GM12878 (cell line): ENCODE measurements around the gene SPAG16. TPM values are rescaled to one million over a fixed set of nuclear protein-coding genes. Genes with fewer than 3 reads are reported as not detected.

Experiments used
- ATAC-seq: fragments of 200-7000 bp; cut with Tn5 transposase; 3 replicates; pipeline ENCODE4 v1.9.1; 2020; ENCODE audit warnings: mild to moderate bottlenecking, moderate library complexity
- BruUV-seq: library from RNA; stranded (reverse); fragments of 400-500 nt; replicated peaks from 2 replicates; lab custom pipeline; 2021; lab: Mats Ljungman, UMichigan
- CTCF ChIA-PET: fragments of 300-600 bp; sonication (Branson Sonifier 250); formaldehyde crosslinking; extraction: SDS; loops from one replicate; lab custom pipeline; 2021; ENCODE audit warnings: inconsistent platforms; lab: Yijun Ruan, JAX
- POLR2A ChIA-PET: fragments of 350-600 bp; formaldehyde crosslinking; extraction: SDS; loops from one replicate; lab custom pipeline; 2021; ENCODE audit warnings: inconsistent platforms; lab: Charles Lee
- RAD21 ChIA-PET: fragments of 300-600 bp; sonication (Branson Sonifier 250); formaldehyde crosslinking; loops from one replicate; lab custom pipeline; 2023; ENCODE audit warnings: antibody characterized with exemption; ENCODE audit not compliant: unreplicated experiment; lab: Charles Lee
- SMC1A ChIA-PET: fragments of 300-600 bp; sonication (Branson Sonifier 250); formaldehyde crosslinking; loops from one replicate; lab custom pipeline; 2023; ENCODE audit not compliant: unreplicated experiment, uncharacterized antibody; lab: Charles Lee
- DNase-seq: peaks from one replicate; pipeline ENCODE4 v3.0.0-alpha.2; 2011; ENCODE audit warnings: low read depth, low spot score
- FAIRE-seq: peaks from 3 replicates; lab custom pipeline; 2011; peaks lifted over from hg19 to GRCh38; lab: Jason Lieb, UNC
- H2AFZ ChIP-seq: 2 replicates; pipeline ENCODE4 v1.6.0; 2011; ENCODE audit warnings: low read depth, low read length, control low read depth; ENCODE audit not compliant: control insufficient read depth
- H3K27ac ChIP-seq: 2 replicates; pipeline ENCODE4 v1.5.1; 2011; ENCODE audit warnings: control low read depth; ENCODE audit not compliant: control insufficient read depth, insufficient read depth
- H3K27me3 ChIP-seq, 2 experiments: replicated peaks in 1 of 2; 2 replicates each; pipeline versions ENCODE4 v1.6.0 to v1.6.1; 2011; ENCODE audit warnings: low read length in 1 of 2; ENCODE audit not compliant: control insufficient read depth in 2 of 2, insufficient read depth in 2 of 2
- H3K36me3 ChIP-seq, 2 experiments: 2 replicates each; pipeline ENCODE4 v1.5.1; 2011; ENCODE audit warnings: low read length in 1 of 2; ENCODE audit not compliant: control insufficient read depth in 2 of 2, insufficient read depth in 2 of 2
- H3K4me1 ChIP-seq: 2 replicates; pipeline ENCODE4 v1.6.1; 2011; ENCODE audit warnings: mild to moderate bottlenecking, low read length, moderate library complexity, mixed read lengths; ENCODE audit not compliant: control insufficient read depth, insufficient read depth
- H3K4me2 ChIP-seq: 2 replicates; pipeline ENCODE4 v1.6.0; 2011; ENCODE audit warnings: control low read depth; ENCODE audit not compliant: control insufficient read depth, insufficient read depth
- H3K4me3 ChIP-seq: fragments of 200-600 bp; sonication (generic); 2 replicates; pipeline ENCODE4 v1.5.1; 2016
- H3K79me2 ChIP-seq: 2 replicates; pipeline ENCODE4 v1.6.0; 2011; ENCODE audit warnings: low read length; ENCODE audit not compliant: control insufficient read depth, insufficient read depth
- H3K9ac ChIP-seq: 2 replicates; pipeline ENCODE4 v1.8.0; 2011; ENCODE audit warnings: low read length, control low read depth, mixed read lengths; ENCODE audit not compliant: control insufficient read depth, insufficient read depth
- H3K9me3 ChIP-seq: replicated peaks from 3 replicates; pipeline ENCODE4 v1.5.1; 2011; ENCODE audit warnings: mild to moderate bottlenecking, low read length; ENCODE audit not compliant: control insufficient read depth, insufficient read depth
- H4K20me1 ChIP-seq: 2 replicates; pipeline ENCODE4 v1.6.0; 2011; ENCODE audit not compliant: control insufficient read depth, insufficient read depth
- JUNB ChIP-seq: IDR thresholded peaks from 2 replicates; pipeline ENCODE4 v1.6.1; 2016; ENCODE audit warnings: antibody characterized with exemption, mild to moderate bottlenecking
- MEF2B ChIP-seq: fragments of 450-650 bp; IDR thresholded peaks from 2 replicates; pipeline ENCODE4 v1.6.1; 2018; ENCODE audit warnings: mild to moderate bottlenecking, moderate library complexity; ENCODE audit not compliant: partially characterized antibody, poor library complexity, severe bottlenecking
- RB1 ChIP-seq: fragments of 450-650 bp; formaldehyde crosslinking; IDR thresholded peaks from 2 replicates; pipeline ENCODE4 v1.6.1; 2017; ENCODE audit warnings: mild to moderate bottlenecking, borderline replicate concordance
- REST ChIP-seq: IDR thresholded peaks from 2 replicates; pipeline ENCODE4 v1.6.1; 2012; ENCODE audit warnings: mild to moderate bottlenecking, low read depth, low read length
- RFX5 ChIP-seq: IDR thresholded peaks from 2 replicates; pipeline ENCODE4 v1.6.1; 2011; ENCODE audit warnings: low read depth, low read length, improper control_type of control experiment
- RUNX3 ChIP-seq: IDR thresholded peaks from 2 replicates; pipeline ENCODE4 v1.6.1; 2012; ENCODE audit warnings: low read length, inconsistent platforms
- SIX5 ChIP-seq: IDR thresholded peaks from 2 replicates; pipeline ENCODE4 v1.6.1; 2011; ENCODE audit warnings: mild to moderate bottlenecking, low read depth, low read length, moderate library complexity; ENCODE audit not compliant: severe bottlenecking
- TCF12 ChIP-seq: IDR thresholded peaks from 2 replicates; pipeline ENCODE4 v1.6.1; 2011; ENCODE audit warnings: low read depth, mild to moderate bottlenecking, low read length
- WGBS: methylation state at CpG from one replicate; pipeline ENCODE4 v1.1.6; 2016; ENCODE audit warnings: low lambda C conversion rate; ENCODE audit not compliant: insufficient replicate concordance, insufficient coverage; ENCODE audit errors: missing lambda C conversion rate; 5-methylcytosine and 5-hydroxymethylcytosine counted together
- in situ Hi-C: fragments of 300-500 bp; cut with MboI; formaldehyde crosslinking; loops from 9 replicates; pipeline ENCODE4 v1.14.3; 2018; ENCODE audit warnings: mixed read lengths
- intact Hi-C: fragments of 100-400 bp; cut with micrococcal nuclease; formaldehyde crosslinking; loops from one replicate; pipeline ENCODE4 v1.14.2; 2022; ENCODE audit not compliant: unreplicated experiment
- polyA plus RNA-seq, 11 experiments: library from polyadenylated mRNA; depleted of rRNA in 4 of 11; unstranded in 6 of 11; stranded (reverse) in 5 of 11; fragments of >200 nt; fragmentation: Nextera tagmentation in 4 of 11; fragmentation: Illumina TruSeq in 1 of 11; extraction: Ambion mirVana in 4 of 11; extraction: Trizol in 1 of 11; gene quantifications; 1 replicate in 1 of 11; 2 replicates in 10 of 11; pipeline versions ENCODE4 v1.2.1 to v1.2.3, GENCODE V29; 2011 to 2016; ENCODE audit warnings: inconsistent platforms in 2 of 11, missing spikeins in 2 of 11, low read depth in 1 of 11
- total RNA-seq, 4 experiments: library from RNA; depleted of rRNA in 3 of 4; stranded (reverse); fragments of >200 nt in 3 of 4; fragmentation: Illumina TruSeq in 1 of 4; extraction: Trizol in 1 of 4; gene quantifications; 2 replicates each; pipeline versions ENCODE4 v1.2.1 to v1.2.3, GENCODE V29; 2013 to 2021
- TF ChIP-seq, protein P1 (sequence below): fragments of 450-650 bp; IDR thresholded peaks from 2 replicates; pipeline ENCODE4 v1.6.1; 2014; ENCODE audit warnings: mild to moderate bottlenecking

The SPAG16 gene
- total and polyA plus RNA-seq, 10 of the 15 experiments (the other 5 are each of a cell fraction or from before 2014, with no cell fraction given): 6.0 to 25.0 (median 15.2) TPM

DNA sequence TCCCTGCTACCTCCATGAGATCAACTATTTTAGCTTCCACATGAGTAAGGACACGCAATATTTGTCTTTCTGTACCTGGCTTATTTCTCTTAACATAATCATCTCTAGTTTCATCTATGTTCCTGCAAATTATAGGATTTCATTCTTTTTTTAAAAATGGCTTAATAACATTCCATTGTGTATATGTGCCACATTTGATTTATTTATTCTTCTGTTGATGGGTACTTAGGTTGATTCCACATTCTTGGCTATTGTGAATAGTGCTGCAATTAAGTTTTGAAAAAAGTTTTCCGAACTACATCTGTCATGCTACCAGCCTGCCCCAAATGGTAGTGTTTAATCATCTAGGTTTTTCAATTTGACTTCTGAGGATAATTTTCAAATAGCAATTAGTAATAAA, 36.3 kb downstream of the SPAG16 start (continued):
- no peak for TF ChIP-seq REST
- TF ChIP-seq RUNX3: no peak
- TF ChIP-seq TCF12: no peak
- TF ChIP-seq RFX5: no peak
- no peak for TF ChIP-seq RB1
- no peak for TF ChIP-seq JUNB
- TF ChIP-seq, protein P1, sequence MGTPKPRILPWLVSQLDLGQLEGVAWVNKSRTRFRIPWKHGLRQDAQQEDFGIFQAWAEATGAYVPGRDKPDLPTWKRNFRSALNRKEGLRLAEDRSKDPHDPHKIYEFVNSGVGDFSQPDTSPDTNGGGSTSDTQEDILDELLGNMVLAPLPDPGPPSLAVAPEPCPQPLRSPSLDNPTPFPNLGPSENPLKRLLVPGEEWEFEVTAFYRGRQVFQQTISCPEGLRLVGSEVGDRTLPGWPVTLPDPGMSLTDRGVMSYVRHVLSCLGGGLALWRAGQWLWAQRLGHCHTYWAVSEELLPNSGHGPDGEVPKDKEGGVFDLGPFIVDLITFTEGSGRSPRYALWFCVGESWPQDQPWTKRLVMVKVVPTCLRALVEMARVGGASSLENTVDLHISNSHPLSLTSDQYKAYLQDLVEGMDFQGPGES: no peak

DNA sequence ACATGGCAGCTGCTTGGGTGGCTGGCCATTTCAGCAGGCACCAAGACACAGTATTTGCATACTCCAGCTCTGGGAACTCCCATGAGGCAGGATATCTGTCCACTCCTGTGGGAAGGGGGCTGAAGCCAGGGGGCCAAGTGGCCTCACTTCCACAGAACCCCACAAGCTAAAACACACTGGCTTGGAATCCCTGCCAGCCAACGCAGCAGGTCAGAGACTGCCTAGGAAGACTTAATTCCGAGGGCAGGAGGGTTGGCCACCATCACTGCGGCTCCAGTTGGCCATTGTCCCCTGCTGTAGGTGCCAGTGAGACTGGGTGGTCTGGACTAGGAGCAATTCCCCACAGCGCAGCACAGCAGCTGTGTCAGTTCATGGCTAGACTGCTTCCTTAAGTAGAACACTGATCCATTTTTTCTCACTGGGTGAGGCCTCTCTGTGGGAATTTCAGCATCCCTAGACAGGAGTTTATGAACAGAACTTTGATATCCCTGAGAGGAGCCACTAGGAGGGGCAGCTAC, 52.0 kb downstream of the SPAG16 start:
- no peaks in the 10 kb centered on the region for H3K9me3 ChIP-seq
- FAIRE-seq (no peak), ATAC-seq (no peak), DNase-seq (no peak)
- intact Hi-C loops (no loop called here), in situ Hi-C loops (no loop called here)
- no peak overlapping the region for H3K4me3 ChIP-seq
- no peaks in the 10 kb centered on the region for H4K20me1 ChIP-seq
- H3K36me3 ChIP-seq: no peaks in the 10 kb centered on the region
- CTCF ChIA-PET: no interaction called here
- no peaks in the 10 kb centered on the region for H3K27me3 ChIP-seq
- BruUV-seq: no TSS peak
- no peak overlapping the region for H3K9ac ChIP-seq
- TF ChIP-seq MEF2B: no peak
- no peak for TF ChIP-seq SIX5
- no peak overlapping the region for H3K4me2 ChIP-seq
- 70% methylated on average over 4 of the region's 4 CpGs for WGBS
- RAD21 ChIA-PET: no interaction called here
- POLR2A ChIA-PET: no interaction called here
- no peaks in the 10 kb centered on the region for H3K4me1 ChIP-seq
- H3K27ac ChIP-seq: no peak overlapping the region
- SMC1A ChIA-PET: no interaction called here
- no peaks in the 10 kb centered on the region for H3K79me2 ChIP-seq
- H2AFZ ChIP-seq: no peak overlapping the region
